ENCODE data around the gene KCNQ1. TPM values are rescaled to one million over a fixed set of nuclear protein-coding genes. Genes with fewer than 3 reads are reported as not detected.

Gene KCNQ1
- total RNA-seq, 4 donors from 2014 or later = 5.6 to 46.8 (median 24.6) TPM

- no peaks in the 10 kb centered on the region for H3K36me3 ChIP-seq
- H3K27me3 ChIP-seq = no peaks in the 10 kb centered on the region
- in situ Hi-C loops (cut with MboI; ENCODE audit: low pct_ligation_motif_present in 1 of 4, low pct_unique_long_range_greater_than_20kb in 1 of 4, low sequenced_read_pairs in 3 of 4) = no loop called here
- H3K4me1 ChIP-seq = peaks cover 0 to 2% (median 0%) of the 10 kb centered on the region in 4 donors
- no peak overlapping the region for H3K4me3 ChIP-seq
- H3K27ac ChIP-seq = no peak overlapping the region
- TF ChIP-seq POLR2A (IDR thresholded peaks at IDR 0.05) (no peak), POLR2AphosphoS5 (IDR thresholded peaks at IDR 0.05) (no peak), EP300 (IDR thresholded peaks at IDR 0.05; ENCODE audit: low read depth) (no peak), CTCF (IDR thresholded peaks at IDR 0.05) (no peak)
- DNase-seq = no peak
- intact Hi-C loops (cut with DNase I; ENCODE audit: low total_unique reads) = no loop called here
- 70% methylated on average over 1 of the region's 1 CpG; no CpG with 5 or more reads in 1 of the 2 donors for WGBS, 2 donors (ENCODE audit: low coverage in 1 of 2)
- H3K9me3 ChIP-seq = no peaks in the 10 kb centered on the region
These were observed 242.4 kb downstream of the KCNQ1 start for GRCh38 chr11:2687223-2687530.

- TF ChIP-seq POLR2AphosphoS5 (IDR thresholded peaks at IDR 0.05) = no peak
- TF ChIP-seq EP300 (IDR thresholded peaks at IDR 0.05; ENCODE audit: low read depth) = no peak
- TF ChIP-seq POLR2A (IDR thresholded peaks at IDR 0.05) = no peak
- no peak for TF ChIP-seq CTCF (IDR thresholded peaks at IDR 0.05)
- intact Hi-C loops (cut with DNase I; ENCODE audit: low total_unique reads) (no loop called here), in situ Hi-C loops (cut with MboI; ENCODE audit: low pct_ligation_motif_present in 1 of 4, low pct_unique_long_range_greater_than_20kb in 1 of 4, low sequenced_read_pairs in 3 of 4) (no loop called here)
- no peak for DNase-seq
- H3K36me3 ChIP-seq = no peaks in the 10 kb centered on the region
- H3K27ac ChIP-seq = no peak overlapping the region
- 67% methylated on average over 7 of the region's 7 CpGs; no CpG with 5 or more reads in 1 of the 2 donors for WGBS, 2 donors (ENCODE audit: low coverage in 1 of 2)
- no peaks in the 10 kb centered on the region for H3K27me3 ChIP-seq
- H3K4me1 ChIP-seq = peaks cover 0 to 2% (median 0%) of the 10 kb centered on the region in 4 donors
- H3K4me3 ChIP-seq = no peak overlapping the region
- H3K9me3 ChIP-seq = no peaks in the 10 kb centered on the region
These were observed 243.0 kb downstream of the KCNQ1 start for GRCh38 chr11:2687782-2688191.

- H3K27ac ChIP-seq = no peak overlapping the region
- WGBS, 2 donors (ENCODE audit: low coverage in 1 of 2) = 60 to 88% methylated on average over 2 to 5 of the region's 6 CpGs
These were observed 243.8 kb downstream of the KCNQ1 start for GRCh38 chr11:2688381-2689231.

More at GRCh38 chr11:2688381-2689231, 243.8 kb downstream of the KCNQ1 start:
- no peaks in the 10 kb centered on the region for H3K27me3 ChIP-seq
- no peak for DNase-seq
- peaks cover 0 to 2% (median 0%) of the 10 kb centered on the region in 4 donors for H3K4me1 ChIP-seq
- H3K9me3 ChIP-seq = no peaks in the 10 kb centered on the region
- in situ Hi-C loops (cut with MboI; ENCODE audit: low pct_ligation_motif_present in 1 of 4, low pct_unique_long_range_greater_than_20kb in 1 of 4, low sequenced_read_pairs in 3 of 4) (no loop called here), intact Hi-C loops (cut with DNase I; ENCODE audit: low total_unique reads) (no loop called here)
- no peak for TF ChIP-seq CTCF (IDR thresholded peaks at IDR 0.05)
- TF ChIP-seq POLR2A (IDR thresholded peaks at IDR 0.05) = no peak
- TF ChIP-seq POLR2AphosphoS5 (IDR thresholded peaks at IDR 0.05) = no peak
- no peak for TF ChIP-seq EP300 (IDR thresholded peaks at IDR 0.05; ENCODE audit: low read depth)
- H3K36me3 ChIP-seq = no peaks in the 10 kb centered on the region
- no peak overlapping the region for H3K4me3 ChIP-seq
